Measurements from ENCODE around the gene CDK12.
"Not testable (repeated sequence)": the region's sequence is repeated elsewhere in the genome, so short reads cannot be mapped to it uniquely, and the experiment has no call there.

Gene CDK12

DNA sequence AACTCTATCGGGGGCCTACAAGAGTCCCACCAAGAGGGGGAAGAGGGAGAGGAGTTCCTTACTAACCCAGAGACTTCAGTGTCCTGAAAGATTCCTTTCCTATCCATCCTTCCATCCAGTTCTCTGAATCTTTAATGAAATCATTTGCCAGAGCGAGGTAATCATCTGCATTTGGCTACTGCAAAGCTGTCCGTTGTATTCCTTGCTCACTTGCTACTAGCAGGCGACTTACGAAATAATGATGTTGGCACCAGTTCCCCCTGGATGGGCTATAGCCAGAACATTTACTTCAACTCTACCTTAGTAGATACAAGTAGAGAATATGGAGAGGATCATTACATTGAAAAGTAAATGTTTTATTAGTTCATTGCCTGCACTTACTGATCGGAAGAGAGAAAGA lies 70.0 kb downstream of the CDK12 start:
- Histone ChIP-seq H3K9me3 (ENCODE audit: severe bottlenecking) (no peaks in the 10 kb centered on the region), H3K4me3 (ENCODE audit: low read depth, low read length) (no peak overlapping the region), H3K27ac (no peak overlapping the region), H3K27me3 (ENCODE audit: insufficient read depth, low read depth, severe bottlenecking) (no peaks in the 10 kb centered on the region), H3K36me3 (peaks cover 59% of the 10 kb centered on the region)
- DNase-seq = no peak
- TF ChIP-seq, protein P1, sequence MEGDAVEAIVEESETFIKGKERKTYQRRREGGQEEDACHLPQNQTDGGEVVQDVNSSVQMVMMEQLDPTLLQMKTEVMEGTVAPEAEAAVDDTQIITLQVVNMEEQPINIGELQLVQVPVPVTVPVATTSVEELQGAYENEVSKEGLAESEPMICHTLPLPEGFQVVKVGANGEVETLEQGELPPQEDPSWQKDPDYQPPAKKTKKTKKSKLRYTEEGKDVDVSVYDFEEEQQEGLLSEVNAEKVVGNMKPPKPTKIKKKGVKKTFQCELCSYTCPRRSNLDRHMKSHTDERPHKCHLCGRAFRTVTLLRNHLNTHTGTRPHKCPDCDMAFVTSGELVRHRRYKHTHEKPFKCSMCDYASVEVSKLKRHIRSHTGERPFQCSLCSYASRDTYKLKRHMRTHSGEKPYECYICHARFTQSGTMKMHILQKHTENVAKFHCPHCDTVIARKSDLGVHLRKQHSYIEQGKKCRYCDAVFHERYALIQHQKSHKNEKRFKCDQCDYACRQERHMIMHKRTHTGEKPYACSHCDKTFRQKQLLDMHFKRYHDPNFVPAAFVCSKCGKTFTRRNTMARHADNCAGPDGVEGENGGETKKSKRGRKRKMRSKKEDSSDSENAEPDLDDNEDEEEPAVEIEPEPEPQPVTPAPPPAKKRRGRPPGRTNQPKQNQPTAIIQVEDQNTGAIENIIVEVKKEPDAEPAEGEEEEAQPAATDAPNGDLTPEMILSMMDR (IDR thresholded peaks at IDR 0.05; ENCODE audit: low read depth, low read length) = no peak

DNA sequence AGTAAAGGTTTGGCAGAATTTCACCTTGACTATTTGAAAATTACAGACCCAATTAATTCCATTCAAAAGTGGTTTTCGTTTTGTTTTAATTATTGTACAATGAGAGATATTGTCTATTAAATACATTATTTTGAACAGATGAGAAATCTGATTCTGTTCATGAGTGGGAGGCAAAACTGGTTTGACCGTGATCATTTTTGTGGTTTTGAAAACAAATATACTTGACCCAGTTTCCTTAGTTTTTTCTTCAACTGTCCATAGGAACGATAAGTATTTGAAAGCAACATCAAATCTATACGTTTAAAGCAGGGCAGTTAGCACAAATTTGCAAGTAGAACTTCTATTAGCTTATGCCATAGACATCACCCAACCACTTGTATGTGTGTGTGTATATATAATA lies 72.6 kb downstream of the CDK12 start:
- no peaks in the 10 kb centered on the region for H3K27me3 ChIP-seq (ENCODE audit: insufficient read depth, low read depth, severe bottlenecking)
- TF ChIP-seq, protein P1 (IDR thresholded peaks at IDR 0.05; ENCODE audit: low read depth, low read length) = no peak
- no peak overlapping the region for H3K27ac ChIP-seq
- peaks cover 33% of the 10 kb centered on the region for H3K36me3 ChIP-seq
- H3K4me3 ChIP-seq (ENCODE audit: low read depth, low read length) = no peak overlapping the region
- H3K9me3 ChIP-seq (ENCODE audit: severe bottlenecking) = no peaks in the 10 kb centered on the region
- no peak for DNase-seq

DNA sequence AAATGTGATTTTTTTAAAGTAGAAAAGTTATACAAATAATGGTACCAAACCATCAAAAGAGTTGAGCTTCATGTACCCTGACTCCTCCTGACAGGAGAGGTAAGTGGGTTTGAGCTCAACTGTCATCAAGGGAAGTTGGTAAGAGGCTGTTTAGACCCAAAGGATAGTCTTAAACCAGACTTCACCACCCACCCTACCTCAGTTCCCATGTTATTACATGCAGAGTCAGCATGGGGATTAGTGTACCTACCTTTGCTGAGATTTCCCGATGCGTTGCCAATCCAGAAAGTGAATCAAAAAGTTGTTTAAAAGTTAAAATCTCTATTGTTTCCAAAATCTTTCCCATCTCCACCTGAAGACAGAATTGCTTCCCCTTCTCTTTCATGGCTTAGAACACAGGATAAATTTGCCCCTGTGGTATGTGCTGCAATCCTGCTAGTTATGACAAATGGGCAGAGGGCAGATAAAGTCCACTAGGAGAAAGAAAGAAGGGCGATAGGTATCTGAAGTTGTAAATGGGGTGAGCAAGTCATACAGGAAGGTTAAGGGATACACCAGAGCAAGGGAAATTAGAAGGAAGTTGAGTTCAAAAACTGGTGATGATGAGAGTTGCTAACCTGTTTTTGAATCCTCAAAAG lies 73.6 kb downstream of the CDK12 start:
- no peak overlapping the region for H3K27ac ChIP-seq
- no peaks in the 10 kb centered on the region for H3K9me3 ChIP-seq (ENCODE audit: severe bottlenecking)
- H3K36me3 ChIP-seq = peaks cover 23% of the 10 kb centered on the region
- no peak for DNase-seq
- H3K27me3 ChIP-seq (ENCODE audit: insufficient read depth, low read depth, severe bottlenecking) = no peaks in the 10 kb centered on the region
- no peak overlapping the region for H3K4me3 ChIP-seq (ENCODE audit: low read depth, low read length)
- TF ChIP-seq, protein P1 (IDR thresholded peaks at IDR 0.05; ENCODE audit: low read depth, low read length) = no peak

DNA sequence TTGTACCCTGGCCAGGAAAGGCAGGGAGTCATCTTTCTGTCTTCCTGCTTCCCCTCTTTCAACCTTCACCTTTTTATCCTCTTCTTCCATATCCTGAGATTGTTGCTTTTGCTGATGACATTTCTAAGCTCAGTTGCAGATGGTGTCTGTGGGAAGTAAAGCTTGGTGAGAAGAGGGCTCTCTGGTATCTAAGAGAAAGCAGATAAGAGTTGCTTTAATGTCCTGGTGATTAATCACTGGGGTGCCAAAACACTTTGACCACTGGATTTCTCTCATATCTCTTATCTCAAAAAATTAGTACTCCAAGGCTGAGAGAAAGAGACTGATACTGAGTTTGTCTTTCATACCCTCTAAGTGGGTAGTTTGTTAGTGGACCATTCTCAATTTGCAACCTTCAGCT lies 75.2 kb downstream of the CDK12 start:
- TF ChIP-seq, protein P1 (IDR thresholded peaks at IDR 0.05; ENCODE audit: low read depth, low read length) = no peak
- no peak for DNase-seq
- Histone ChIP-seq H3K36me3 (peaks cover 10% of the 10 kb centered on the region), H3K9me3 (ENCODE audit: severe bottlenecking) (no peaks in the 10 kb centered on the region), H3K27ac (no peak overlapping the region), H3K27me3 (ENCODE audit: insufficient read depth, low read depth, severe bottlenecking) (no peaks in the 10 kb centered on the region), H3K4me3 (ENCODE audit: low read depth, low read length) (no peak overlapping the region)

DNA sequence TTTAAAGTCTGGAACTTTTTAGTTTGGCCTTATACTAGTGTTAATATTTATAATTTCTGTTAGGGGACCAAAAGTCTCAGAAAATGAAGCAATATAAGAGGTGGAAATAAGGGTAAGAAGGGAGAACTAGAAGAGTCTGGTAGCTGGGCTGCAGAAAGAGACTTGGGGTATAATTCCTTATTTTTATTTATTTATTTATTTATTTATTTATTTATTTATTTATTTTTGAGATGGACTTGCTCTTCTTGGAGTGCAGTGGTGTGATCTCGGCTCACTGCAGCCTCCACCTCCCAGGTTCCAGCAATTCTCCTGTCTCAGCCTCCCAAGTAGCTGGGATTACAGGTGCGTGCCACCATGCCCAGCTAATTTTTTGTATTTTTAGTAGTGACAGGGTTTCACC lies 76.1 kb downstream of the CDK12 start:
- H3K27ac ChIP-seq; DNase-seq; H3K4me3 ChIP-seq (ENCODE audit: low read depth, low read length); H3K9me3 ChIP-seq (ENCODE audit: severe bottlenecking); H3K27me3 ChIP-seq (ENCODE audit: insufficient read depth, low read depth, severe bottlenecking); H3K36me3 ChIP-seq: not testable (repeated sequence)

DNA sequence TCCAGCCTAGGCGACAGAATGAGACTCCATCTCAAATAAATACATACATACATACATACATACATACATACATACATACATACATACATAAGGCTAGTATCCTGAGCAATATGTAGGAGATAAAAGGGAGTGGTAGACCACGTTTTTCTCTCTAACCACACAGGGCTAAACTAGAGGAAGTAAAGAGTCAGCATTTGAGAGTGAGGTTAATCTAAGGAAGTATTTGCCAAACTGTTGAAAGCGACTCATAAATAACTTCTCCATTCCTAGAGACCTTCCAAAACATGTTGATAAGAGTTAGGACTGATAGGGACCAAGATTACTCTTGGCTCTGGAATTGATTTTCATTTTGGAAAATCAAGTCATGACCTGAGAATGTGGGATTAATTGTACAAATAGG lies 77.6 kb downstream of the CDK12 start:
- H3K4me3 ChIP-seq (ENCODE audit: low read depth, low read length) = no peak overlapping the region
- H3K27ac ChIP-seq = no peak overlapping the region
- TF ChIP-seq, protein P1 (IDR thresholded peaks at IDR 0.05; ENCODE audit: low read depth, low read length) = no peak
- no peaks in the 10 kb centered on the region for H3K36me3 ChIP-seq
- no peak for DNase-seq
- H3K27me3 ChIP-seq (ENCODE audit: insufficient read depth, low read depth, severe bottlenecking) = no peaks in the 10 kb centered on the region
- no peaks in the 10 kb centered on the region for H3K9me3 ChIP-seq (ENCODE audit: severe bottlenecking)

All from WERI-Rb-1 (cell line).